ENCODE results near the gene CNTROB.

CNTROB gene

DNA sequence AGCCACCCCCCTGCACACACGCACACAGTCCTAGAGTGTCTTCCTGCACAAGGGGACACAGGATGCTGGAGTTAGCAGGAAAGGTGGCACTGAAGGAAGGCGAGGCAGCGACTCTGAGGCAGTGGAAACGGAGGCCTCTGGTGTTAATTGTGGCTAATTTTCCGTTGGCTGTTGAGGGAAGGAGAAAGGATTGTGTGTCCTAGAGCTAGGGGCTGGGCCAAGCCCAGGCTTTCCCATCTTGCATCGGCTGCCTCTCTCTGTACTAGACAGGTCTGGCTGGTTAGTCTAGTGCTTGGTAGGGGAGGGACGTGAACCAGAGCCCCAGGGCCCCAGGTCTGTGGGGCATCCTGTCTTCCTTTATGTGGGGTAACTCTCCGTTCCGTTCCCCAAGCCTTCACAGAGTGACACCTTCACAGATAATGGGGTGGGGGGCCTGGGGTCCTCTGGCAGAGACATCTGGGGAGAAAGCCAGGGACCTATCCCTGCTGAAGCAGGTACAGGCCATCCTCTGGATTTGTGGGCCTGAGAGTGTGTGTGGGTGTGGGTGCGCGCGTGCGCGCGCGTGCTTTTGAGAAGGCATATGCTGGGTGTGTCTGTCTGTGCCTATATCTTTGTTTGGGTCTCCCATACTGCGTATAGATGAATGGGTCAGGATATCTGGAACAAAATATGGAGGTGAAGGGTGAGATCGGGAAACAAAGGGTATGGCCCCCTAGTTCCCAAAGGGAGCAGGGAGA lies 43.7 kb upstream of the CNTROB start, which contains the start of gene CHD3:
CHD3 (plus strand) TSS at position 606 of the 737 bp plus-strand sequence. CDS start 212 bp downstream, outside the sequence.
- Histone ChIP-seq H2AFZ (ENCODE audit: low read length, unreplicated experiment) (no peak within 1 kb of the TSS), H3K79me2 (ENCODE audit: control insufficient read depth, insufficient read depth, low read length, unreplicated experiment) (peaks cover 30% of the 10 kb centered on the region), H3K27ac (ENCODE audit: low read depth, low read length) (peak within 1 kb of the TSS; percentile 79), H3K36me3 (ENCODE audit: insufficient read depth, low read length) (no peaks in the 10 kb centered on the region), H3K4me1 (ENCODE audit: control insufficient read depth, insufficient read depth, low read length, unreplicated experiment) (peaks cover 26% of the 10 kb centered on the region), H3K27me3 (ENCODE audit: insufficient read depth, low read length) (no peaks in the 10 kb centered on the region), H3K4me3 (ENCODE audit: low read depth, low read length) (peak within 1 kb of the TSS; percentile 79)

DNA sequence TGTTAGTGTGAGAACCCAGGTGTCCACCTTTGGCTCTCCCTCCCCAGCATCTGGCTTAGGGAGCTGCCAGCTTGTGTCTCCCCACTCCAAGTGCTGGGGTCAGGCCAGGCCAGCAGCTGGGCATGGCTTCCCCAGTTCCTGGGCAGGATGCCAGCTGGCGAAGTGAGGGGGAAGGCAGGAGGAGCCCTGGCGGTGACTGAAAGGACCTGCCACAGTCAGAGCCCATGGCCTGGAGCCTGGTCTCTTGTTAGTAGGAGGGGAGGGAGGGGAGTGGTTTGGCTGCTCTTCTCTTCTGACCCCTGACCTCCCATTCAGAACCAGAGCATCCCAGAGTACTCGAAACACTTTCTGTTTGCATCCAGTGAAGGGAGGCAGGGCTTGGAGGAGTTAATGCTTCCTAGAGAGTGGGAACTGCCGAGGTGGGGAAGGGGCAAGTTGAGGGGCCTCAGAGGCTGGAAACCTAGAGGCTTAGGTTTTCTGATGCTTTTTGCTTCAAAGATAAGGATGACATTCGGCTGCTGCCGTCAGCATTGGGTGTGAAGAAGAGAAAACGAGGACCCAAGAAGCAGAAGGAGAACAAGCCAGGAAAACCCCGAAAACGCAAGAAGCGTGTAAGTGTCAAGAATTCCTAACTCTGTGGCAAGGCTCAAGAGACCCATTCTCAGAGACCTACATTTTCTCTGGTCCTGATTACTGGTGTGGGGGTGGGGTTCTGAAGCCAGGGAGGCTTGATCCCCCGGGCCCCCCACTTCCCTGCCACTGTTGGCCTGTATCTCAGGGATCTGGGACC lies 42.6 kb upstream of the CNTROB start:
- peak overlapping the region; percentile 79 for H3K4me3 ChIP-seq (ENCODE audit: low read depth, low read length)
- H3K27me3 ChIP-seq (ENCODE audit: insufficient read depth, low read length): no peaks in the 10 kb centered on the region
- H3K36me3 ChIP-seq (ENCODE audit: insufficient read depth, low read length): peaks cover under 1% of the 10 kb centered on the region; the same call in 1 of the 2 replicates
- no peak overlapping the region for H2AFZ ChIP-seq (ENCODE audit: low read length, unreplicated experiment)
- H3K4me1 ChIP-seq (ENCODE audit: control insufficient read depth, insufficient read depth, low read length, unreplicated experiment): peaks cover 21% of the 10 kb centered on the region
- peaks cover 30% of the 10 kb centered on the region for H3K79me2 ChIP-seq (ENCODE audit: control insufficient read depth, insufficient read depth, low read length, unreplicated experiment)
- H3K27ac ChIP-seq (ENCODE audit: low read depth, low read length): peak overlapping the region; percentile 79

DNA sequence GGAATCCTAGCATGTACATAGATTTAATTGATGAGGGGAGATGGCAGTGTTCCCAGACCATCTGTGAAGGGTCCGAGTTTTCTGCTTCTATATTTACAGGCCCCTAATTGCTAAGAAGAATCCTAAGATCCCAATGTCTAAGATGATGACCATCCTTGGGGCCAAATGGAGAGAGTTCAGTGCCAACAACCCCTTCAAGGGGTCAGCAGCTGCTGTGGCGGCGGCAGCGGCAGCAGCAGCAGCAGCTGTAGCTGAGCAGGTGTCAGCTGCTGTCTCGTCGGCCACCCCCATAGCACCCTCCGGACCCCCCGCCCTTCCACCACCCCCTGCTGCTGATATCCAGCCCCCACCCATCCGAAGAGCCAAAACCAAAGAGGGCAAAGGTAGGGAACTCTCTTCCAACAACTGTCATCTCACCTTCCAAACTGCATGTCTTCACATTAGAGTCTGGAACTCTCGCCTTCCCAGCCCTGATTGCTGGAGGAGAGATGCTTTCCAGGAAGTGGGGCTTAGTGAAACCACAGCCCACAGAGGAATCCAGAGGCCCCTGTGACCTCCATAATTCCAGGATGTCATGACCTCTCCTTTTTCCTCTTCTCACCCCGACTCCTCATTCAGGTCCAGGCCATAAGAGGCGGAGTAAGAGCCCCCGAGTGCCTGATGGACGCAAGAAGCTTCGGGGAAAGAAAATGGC lies 38.7 kb upstream of the CNTROB start:
- Histone ChIP-seq H3K27ac (ENCODE audit: low read depth, low read length) (no peak overlapping the region), H3K36me3 (ENCODE audit: insufficient read depth, low read length) (peaks cover 9% of the 10 kb centered on the region; the same call in 1 of the 2 replicates), H3K27me3 (ENCODE audit: insufficient read depth, low read length) (no peaks in the 10 kb centered on the region), H3K4me1 (ENCODE audit: control insufficient read depth, insufficient read depth, low read length, unreplicated experiment) (peaks cover 15% of the 10 kb centered on the region), H3K4me3 (ENCODE audit: low read depth, low read length) (no peak overlapping the region), H2AFZ (ENCODE audit: low read length, unreplicated experiment) (no peak overlapping the region), H3K79me2 (ENCODE audit: control insufficient read depth, insufficient read depth, low read length, unreplicated experiment) (peaks cover 15% of the 10 kb centered on the region)

DNA sequence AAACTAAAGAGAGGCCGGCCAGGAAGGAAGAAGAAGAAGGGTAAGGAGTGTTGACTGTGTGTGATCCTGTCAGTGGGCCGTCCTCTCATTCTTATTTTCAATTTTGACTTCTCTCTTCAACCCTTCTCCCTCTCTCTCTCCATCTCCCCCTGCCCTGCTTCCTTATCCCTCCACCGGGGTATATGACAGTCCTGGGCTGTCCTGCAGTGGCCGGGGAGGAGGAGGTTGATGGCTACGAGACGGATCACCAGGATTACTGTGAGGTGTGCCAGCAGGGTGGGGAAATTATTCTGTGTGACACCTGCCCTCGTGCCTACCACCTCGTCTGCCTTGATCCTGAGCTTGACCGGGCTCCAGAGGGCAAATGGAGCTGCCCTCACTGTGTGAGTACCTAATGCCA lies 37.8 kb upstream of the CNTROB start:
- Histone ChIP-seq H3K4me1 (ENCODE audit: control insufficient read depth, insufficient read depth, low read length, unreplicated experiment) (peaks cover 7% of the 10 kb centered on the region), H3K4me3 (ENCODE audit: low read depth, low read length) (no peak overlapping the region), H2AFZ (ENCODE audit: low read length, unreplicated experiment) (no peak overlapping the region), H3K79me2 (ENCODE audit: control insufficient read depth, insufficient read depth, low read length, unreplicated experiment) (peaks cover 8% of the 10 kb centered on the region), H3K27ac (ENCODE audit: low read depth, low read length) (no peak overlapping the region), H3K27me3 (ENCODE audit: insufficient read depth, low read length) (no peaks in the 10 kb centered on the region), H3K36me3 (ENCODE audit: insufficient read depth, low read length) (peaks cover 13% of the 10 kb centered on the region; the same call in 1 of the 2 replicates)

DNA sequence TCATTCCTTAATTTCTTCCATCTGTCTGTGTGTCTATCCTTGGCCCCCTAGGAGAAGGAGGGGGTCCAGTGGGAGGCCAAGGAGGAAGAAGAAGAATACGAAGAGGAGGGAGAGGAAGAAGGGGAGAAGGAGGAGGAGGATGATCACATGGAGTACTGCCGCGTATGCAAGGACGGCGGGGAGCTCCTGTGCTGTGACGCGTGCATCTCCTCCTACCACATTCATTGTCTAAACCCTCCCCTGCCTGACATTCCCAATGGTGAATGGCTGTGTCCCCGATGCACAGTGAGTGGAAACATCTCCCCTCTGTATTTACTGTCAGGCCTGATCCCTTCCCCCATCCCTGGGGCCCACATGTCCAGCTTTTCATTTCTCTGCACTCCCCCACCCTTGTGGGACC lies 37.1 kb upstream of the CNTROB start:
- Histone ChIP-seq H3K4me3 (ENCODE audit: low read depth, low read length) (no peak overlapping the region), H3K27me3 (ENCODE audit: insufficient read depth, low read length) (no peaks in the 10 kb centered on the region), H3K79me2 (ENCODE audit: control insufficient read depth, insufficient read depth, low read length, unreplicated experiment) (peaks cover 2% of the 10 kb centered on the region), H2AFZ (ENCODE audit: low read length, unreplicated experiment) (no peak overlapping the region), H3K27ac (ENCODE audit: low read depth, low read length) (no peak overlapping the region), H3K36me3 (ENCODE audit: insufficient read depth, low read length) (peaks cover 20% of the 10 kb centered on the region; the same call in 1 of the 2 replicates), H3K4me1 (ENCODE audit: control insufficient read depth, insufficient read depth, low read length, unreplicated experiment) (peaks cover 2% of the 10 kb centered on the region)

DNA sequence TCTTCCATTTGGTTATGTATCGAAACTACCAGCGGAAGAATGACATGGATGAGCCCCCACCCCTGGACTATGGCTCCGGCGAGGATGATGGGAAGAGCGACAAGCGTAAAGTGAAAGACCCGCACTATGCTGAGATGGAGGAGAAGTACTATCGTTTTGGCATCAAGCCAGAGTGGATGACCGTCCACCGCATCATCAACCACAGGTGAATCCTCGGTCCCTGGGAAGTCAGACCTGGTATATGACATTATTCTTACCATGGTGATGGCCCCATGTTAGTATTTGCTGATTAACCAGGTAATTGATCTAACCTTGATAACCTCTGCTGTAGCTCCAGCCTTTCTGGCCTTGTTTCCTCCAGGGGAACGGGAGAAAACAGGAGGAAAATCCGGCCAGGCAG lies 34.9 kb upstream of the CNTROB start:
- no peak overlapping the region for H3K4me3 ChIP-seq (ENCODE audit: low read depth, low read length)
- peaks cover 23% of the 10 kb centered on the region; the same call in 1 of the 2 replicates for H3K36me3 ChIP-seq (ENCODE audit: insufficient read depth, low read length)
- no peak overlapping the region for H3K27ac ChIP-seq (ENCODE audit: low read depth, low read length)
- no peaks in the 10 kb centered on the region for H3K27me3 ChIP-seq (ENCODE audit: insufficient read depth, low read length)
- no peaks in the 10 kb centered on the region for H3K79me2 ChIP-seq (ENCODE audit: control insufficient read depth, insufficient read depth, low read length, unreplicated experiment)
- H3K4me1 ChIP-seq (ENCODE audit: control insufficient read depth, insufficient read depth, low read length, unreplicated experiment): no peaks in the 10 kb centered on the region
- no peak overlapping the region for H2AFZ ChIP-seq (ENCODE audit: low read length, unreplicated experiment)

DNA sequence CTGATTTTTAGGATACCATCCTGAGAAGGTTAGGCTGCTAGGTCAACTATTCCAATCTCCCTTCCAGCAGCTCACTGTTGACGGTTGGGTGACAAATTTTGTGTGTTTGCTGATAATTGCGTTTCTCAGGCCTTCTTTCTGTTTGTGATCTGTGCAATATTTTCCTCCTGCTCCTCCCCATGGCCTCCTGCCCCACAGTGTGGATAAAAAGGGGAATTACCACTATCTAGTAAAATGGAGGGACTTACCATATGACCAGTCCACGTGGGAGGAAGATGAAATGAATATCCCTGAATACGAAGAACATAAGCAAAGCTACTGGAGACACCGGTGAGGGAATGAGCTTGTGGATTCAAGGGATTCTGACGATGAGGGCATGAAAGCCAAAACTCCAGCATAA lies 34.2 kb upstream of the CNTROB start:
- no peaks in the 10 kb centered on the region for H3K4me1 ChIP-seq (ENCODE audit: control insufficient read depth, insufficient read depth, low read length, unreplicated experiment)
- H3K4me3 ChIP-seq (ENCODE audit: low read depth, low read length): no peak overlapping the region
- H3K27ac ChIP-seq (ENCODE audit: low read depth, low read length): no peak overlapping the region
- H3K79me2 ChIP-seq (ENCODE audit: control insufficient read depth, insufficient read depth, low read length, unreplicated experiment): no peaks in the 10 kb centered on the region
- H3K27me3 ChIP-seq (ENCODE audit: insufficient read depth, low read length): no peaks in the 10 kb centered on the region
- H2AFZ ChIP-seq (ENCODE audit: low read length, unreplicated experiment): no peak overlapping the region
- peaks cover 23% of the 10 kb centered on the region; the same call in 1 of the 2 replicates for H3K36me3 ChIP-seq (ENCODE audit: insufficient read depth, low read length)

DNA sequence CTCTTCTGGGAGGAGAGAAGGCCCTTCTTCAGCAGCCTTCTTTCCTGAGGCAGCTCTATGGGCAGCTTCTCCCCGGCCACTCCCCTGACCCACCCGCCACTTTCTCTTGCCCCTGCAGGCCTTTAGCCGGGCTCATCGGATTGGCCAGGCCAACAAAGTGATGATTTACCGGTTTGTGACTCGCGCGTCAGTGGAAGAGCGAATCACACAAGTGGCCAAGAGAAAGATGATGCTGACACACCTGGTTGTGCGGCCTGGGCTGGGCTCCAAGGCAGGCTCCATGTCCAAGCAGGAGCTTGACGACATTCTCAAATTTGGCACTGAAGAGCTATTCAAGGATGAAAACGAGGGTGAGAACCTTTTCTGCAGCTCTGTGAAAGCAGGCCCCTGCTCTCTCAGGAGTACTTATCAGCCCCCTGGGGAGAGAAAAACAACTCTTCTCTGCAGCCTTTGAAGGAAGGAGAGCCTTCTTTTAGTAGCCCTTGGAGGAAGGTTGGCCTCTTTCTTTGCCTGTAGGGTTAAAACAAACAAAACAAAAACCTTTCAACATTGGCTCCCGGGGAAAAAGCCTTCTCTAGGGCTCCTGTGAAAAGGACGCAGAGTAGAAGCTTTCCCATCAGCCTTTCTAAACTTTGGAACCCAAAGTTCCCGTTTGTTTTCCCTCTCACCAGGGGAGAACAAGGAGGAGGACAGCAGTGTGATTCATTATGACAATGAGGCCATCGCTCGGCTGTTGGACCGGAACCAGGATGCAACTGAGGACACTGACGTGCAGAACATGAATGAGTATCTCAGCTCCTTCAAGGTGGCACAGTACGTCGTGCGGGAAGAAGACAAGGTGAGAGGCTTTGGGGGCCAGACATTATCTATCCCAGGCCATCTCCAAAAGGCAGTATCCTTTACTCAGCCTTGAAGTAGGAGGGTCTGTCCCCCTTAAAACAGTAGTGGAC lies 28.6 kb upstream of the CNTROB start:
- no peak overlapping the region for H3K4me3 ChIP-seq (ENCODE audit: low read depth, low read length)
- H3K4me1 ChIP-seq (ENCODE audit: control insufficient read depth, insufficient read depth, low read length, unreplicated experiment): no peaks in the 10 kb centered on the region
- H3K36me3 ChIP-seq (ENCODE audit: insufficient read depth, low read length): peaks cover 23% of the 10 kb centered on the region; the same call in 1 of the 2 replicates
- H3K27me3 ChIP-seq (ENCODE audit: insufficient read depth, low read length): no peaks in the 10 kb centered on the region
- no peak overlapping the region for H2AFZ ChIP-seq (ENCODE audit: low read length, unreplicated experiment)
- no peak overlapping the region for H3K27ac ChIP-seq (ENCODE audit: low read depth, low read length)
- H3K79me2 ChIP-seq (ENCODE audit: control insufficient read depth, insufficient read depth, low read length, unreplicated experiment): no peaks in the 10 kb centered on the region

DNA sequence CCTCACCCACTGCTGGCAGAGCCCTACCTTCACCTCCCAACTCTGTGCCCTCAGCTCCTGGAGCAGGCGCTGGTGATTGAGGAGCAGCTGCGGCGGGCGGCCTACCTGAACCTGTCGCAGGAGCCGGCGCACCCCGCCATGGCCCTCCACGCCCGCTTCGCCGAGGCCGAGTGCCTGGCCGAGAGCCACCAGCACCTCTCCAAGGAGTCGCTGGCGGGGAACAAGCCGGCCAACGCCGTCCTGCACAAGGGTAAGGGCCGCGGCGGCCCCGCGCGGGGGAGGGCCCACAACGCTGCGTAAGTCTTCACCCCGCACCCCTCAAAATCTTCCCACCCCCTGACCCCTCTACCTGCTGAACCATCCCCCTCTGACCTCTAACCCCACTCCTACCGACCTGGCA lies 22.9 kb upstream of the CNTROB start:
- Histone ChIP-seq H2AFZ (ENCODE audit: low read length, unreplicated experiment) (no peak overlapping the region), H3K27ac (ENCODE audit: low read depth, low read length) (no peak overlapping the region), H3K27me3 (ENCODE audit: insufficient read depth, low read length) (no peaks in the 10 kb centered on the region), H3K4me1 (ENCODE audit: control insufficient read depth, insufficient read depth, low read length, unreplicated experiment) (peaks cover 2% of the 10 kb centered on the region), H3K4me3 (ENCODE audit: low read depth, low read length) (no peak overlapping the region), H3K79me2 (ENCODE audit: control insufficient read depth, insufficient read depth, low read length, unreplicated experiment) (peaks cover 2% of the 10 kb centered on the region), H3K36me3 (ENCODE audit: insufficient read depth, low read length) (peaks cover 12% of the 10 kb centered on the region; the same call in 1 of the 2 replicates)

All from ACC112 (cell line).